Stimulated activated naive CD8-positive, alpha-beta T cell treated with anti-CD3 and anti-CD28 coated beads, Interleukin-15, Interleukin-2, amounts not matched to agents 100 ng/mL and 50 ng/mL, for 24 hours (primary cell): Measurements from ENCODE around the gene OPRM1.
"Not testable (repeated sequence)": the region's sequence is repeated elsewhere in the genome, so short reads cannot be mapped to it uniquely, and the experiment has no call there.

Source experiments
- H3K27ac Mint-ChIP-seq: one replicate; pipeline ENCODE4 v1.8.0; 2021; ENCODE audit warnings: mild to moderate bottlenecking, mixed read lengths
- H3K27me3 Mint-ChIP-seq: one replicate; pipeline ENCODE4 v1.8.0; 2021; ENCODE audit warnings: mixed read lengths
- H3K36me3 Mint-ChIP-seq: one replicate; pipeline ENCODE4 v1.8.0; 2021; ENCODE audit warnings: low read depth, mixed read lengths
- H3K4me1 Mint-ChIP-seq: one replicate; pipeline ENCODE4 v1.8.0; 2021; ENCODE audit warnings: low read depth, mixed read lengths
- H3K4me3 Mint-ChIP-seq: one replicate; pipeline ENCODE4 v1.8.0; 2021; ENCODE audit warnings: mild to moderate bottlenecking, mixed read lengths
- H3K9me3 Mint-ChIP-seq: one replicate; pipeline ENCODE4 v1.8.0; 2021; ENCODE audit warnings: mixed read lengths

OPRM1 gene

GRCh38 chr6:154058963-154059680, 20.1 kb downstream of the OPRM1 start:
- no peak overlapping the region for H3K4me3 Mint-ChIP-seq
- H3K27me3 Mint-ChIP-seq, result peaks cover 3% of the 10 kb centered on the region
- H3K9me3 Mint-ChIP-seq, result peaks cover 6% of the 10 kb centered on the region
- no peak overlapping the region for H3K27ac Mint-ChIP-seq
- H3K4me1 Mint-ChIP-seq, result no peaks in the 10 kb centered on the region
- no peaks in the 10 kb centered on the region for H3K36me3 Mint-ChIP-seq

DNA sequence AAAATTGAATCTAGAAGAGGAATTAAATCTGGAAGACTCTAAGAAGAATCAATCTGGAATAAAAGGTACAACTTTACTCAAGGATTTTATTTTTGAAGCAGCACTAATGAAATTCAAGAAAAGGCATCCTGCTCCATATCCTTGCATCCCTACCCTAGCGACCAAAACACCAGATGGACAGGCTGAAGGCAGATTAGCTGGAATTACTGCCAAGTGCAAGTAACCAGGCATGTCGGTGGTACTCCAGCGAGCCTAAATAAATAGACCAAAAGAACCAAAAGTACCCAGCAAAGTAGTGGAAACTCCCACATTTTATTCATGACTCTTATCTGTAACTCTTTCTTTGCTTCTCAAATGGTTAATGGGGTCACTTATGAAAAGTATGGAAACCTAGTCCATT, 21.0 kb downstream of the OPRM1 start:
- Mint-ChIP-seq H3K4me1 (no peaks in the 10 kb centered on the region), H3K27ac (no peak overlapping the region), H3K27me3 (no peaks in the 10 kb centered on the region), H3K4me3 (no peak overlapping the region), H3K36me3 (no peaks in the 10 kb centered on the region), H3K9me3 (peaks cover 6% of the 10 kb centered on the region)

GRCh38 chr6:154070041-154070440, 31.0 kb downstream of the OPRM1 start:
- H3K4me3 Mint-ChIP-seq, result no peak overlapping the region
- H3K36me3 Mint-ChIP-seq, result no peaks in the 10 kb centered on the region
- H3K9me3 Mint-ChIP-seq, result no peaks in the 10 kb centered on the region
- no peaks in the 10 kb centered on the region for H3K4me1 Mint-ChIP-seq
- no peak overlapping the region for H3K27ac Mint-ChIP-seq
- H3K27me3 Mint-ChIP-seq, result peaks cover 9% of the 10 kb centered on the region

DNA sequence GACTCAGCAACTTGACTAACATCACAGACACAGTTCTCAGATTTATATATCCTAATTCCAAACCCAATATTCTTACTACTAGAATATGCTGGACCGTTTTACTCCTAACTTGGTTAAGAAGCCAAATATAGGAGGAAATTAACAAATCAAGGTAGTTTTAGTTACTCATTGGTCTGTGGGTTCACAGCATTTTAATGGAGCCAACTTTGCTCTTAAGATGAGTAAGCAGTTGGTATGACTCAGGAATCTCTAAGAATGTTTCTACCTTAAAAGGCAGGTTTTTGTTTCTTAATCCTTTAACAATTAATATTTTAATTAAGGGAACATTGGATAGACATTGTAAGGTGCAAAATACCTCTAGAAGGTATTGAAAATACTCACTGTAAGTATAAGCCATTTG, 31.6 kb downstream of the OPRM1 start:
- H3K4me1 Mint-ChIP-seq, result no peaks in the 10 kb centered on the region
- H3K9me3 Mint-ChIP-seq, result no peaks in the 10 kb centered on the region
- H3K27me3 Mint-ChIP-seq, result peaks cover 10% of the 10 kb centered on the region
- no peak overlapping the region for H3K4me3 Mint-ChIP-seq
- H3K36me3 Mint-ChIP-seq, result no peaks in the 10 kb centered on the region
- no peak overlapping the region for H3K27ac Mint-ChIP-seq

- H3K9me3 Mint-ChIP-seq, result no peaks in the 10 kb centered on the region
- H3K4me1 Mint-ChIP-seq, result no peaks in the 10 kb centered on the region
- peaks cover 10% of the 10 kb centered on the region for H3K27me3 Mint-ChIP-seq
- no peaks in the 10 kb centered on the region for H3K36me3 Mint-ChIP-seq
- no peak overlapping the region for H3K4me3 Mint-ChIP-seq
- H3K27ac Mint-ChIP-seq, result no peak overlapping the region
Observed at GRCh38 chr6:154071236-154071635, 32.2 kb downstream of the OPRM1 start.

DNA sequence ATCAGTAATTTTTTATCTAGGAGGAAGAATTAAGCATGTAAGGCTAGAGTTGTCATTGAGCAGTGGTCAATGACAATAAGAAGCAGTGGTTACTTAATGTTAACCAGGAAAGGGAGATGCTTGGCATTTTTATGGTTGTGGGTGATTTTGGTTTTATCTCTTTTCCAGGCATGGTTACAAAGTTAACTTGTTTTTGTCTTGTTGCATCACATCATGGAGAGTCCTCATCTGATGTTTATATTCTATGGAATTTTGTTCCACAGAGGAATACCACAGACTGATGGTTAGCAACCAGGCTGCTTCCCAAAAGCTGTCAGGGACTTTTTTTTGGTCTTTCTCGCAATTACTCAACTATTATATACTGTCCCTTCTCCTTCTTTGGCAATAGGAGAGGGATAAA, 32.7 kb downstream of the OPRM1 start:
- no peaks in the 10 kb centered on the region for H3K4me1 Mint-ChIP-seq
- no peaks in the 10 kb centered on the region for H3K36me3 Mint-ChIP-seq
- H3K4me3 Mint-ChIP-seq, result no peak overlapping the region
- no peak overlapping the region for H3K27ac Mint-ChIP-seq
- H3K9me3 Mint-ChIP-seq, result no peaks in the 10 kb centered on the region
- peaks cover 13% of the 10 kb centered on the region for H3K27me3 Mint-ChIP-seq

DNA sequence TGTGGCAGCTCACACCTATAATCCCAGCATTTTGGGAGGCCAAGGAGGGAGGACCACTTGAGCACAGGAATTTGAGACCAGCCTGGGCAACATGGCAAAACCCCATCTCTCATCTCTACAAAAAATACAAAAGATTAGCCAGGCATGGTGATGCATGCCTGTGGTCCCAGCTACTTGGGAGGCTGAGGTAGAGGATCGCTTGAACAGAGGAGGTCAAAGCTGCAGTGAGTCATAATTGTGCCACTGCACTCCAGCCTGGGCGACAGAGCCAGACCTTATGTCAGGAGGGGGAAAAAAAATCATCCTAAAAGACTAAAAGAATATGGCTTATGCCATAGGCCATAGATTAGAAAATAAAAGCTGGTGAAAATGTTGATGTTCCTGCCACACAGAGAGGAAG, 39.6 kb downstream of the OPRM1 start:
- H3K27me3 Mint-ChIP-seq, result peaks cover 12% of the 10 kb centered on the region
- not testable (repeated sequence) for H3K9me3 Mint-ChIP-seq

DNA sequence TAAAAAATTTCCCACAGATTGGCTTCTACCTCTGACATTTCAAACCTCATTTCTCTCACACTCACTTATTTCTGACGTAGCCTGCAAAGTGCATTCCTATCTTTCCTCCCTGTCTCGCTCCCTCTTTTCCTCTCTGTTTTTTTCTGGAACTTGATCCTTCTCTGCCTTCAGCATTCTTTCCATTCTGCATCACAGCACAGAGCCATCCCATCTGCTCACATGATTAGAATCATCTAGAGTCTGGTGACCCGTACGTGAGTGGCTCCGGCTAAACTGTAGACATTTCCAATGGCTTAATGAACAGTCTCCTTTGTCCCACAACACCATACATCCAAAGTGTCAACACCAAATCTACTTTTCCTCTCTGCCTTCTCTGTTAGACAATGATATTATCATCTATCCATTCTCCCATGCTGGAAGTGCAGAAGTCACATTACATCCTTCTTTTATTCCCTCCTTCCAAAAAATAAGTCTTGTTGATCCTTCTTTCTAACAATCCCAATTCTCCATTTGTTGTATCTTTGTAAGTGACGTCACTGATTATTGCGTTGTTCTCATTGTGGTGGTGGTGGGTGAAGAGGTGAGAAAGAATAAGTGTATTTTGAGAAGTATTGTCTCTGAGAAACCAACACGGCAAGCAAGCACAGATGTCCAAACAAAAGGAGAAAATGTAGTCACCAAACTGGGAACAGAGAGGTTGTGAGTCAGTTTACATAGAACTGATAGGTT, 41.6 kb downstream of the OPRM1 start:
- Mint-ChIP-seq H3K9me3 (no peaks in the 10 kb centered on the region), H3K27ac (no peak overlapping the region), H3K4me1 (no peaks in the 10 kb centered on the region), H3K4me3 (no peak overlapping the region), H3K27me3 (peaks cover 9% of the 10 kb centered on the region), H3K36me3 (no peaks in the 10 kb centered on the region)

More for the DNA sequence above, 39.6 kb downstream of the OPRM1 start:
- H3K27ac Mint-ChIP-seq, H3K36me3 Mint-ChIP-seq, H3K4me1 Mint-ChIP-seq, H3K4me3 Mint-ChIP-seq: not testable (repeated sequence)

GRCh38 chr6:154086510-154086909, 47.5 kb downstream of the OPRM1 start:
- H3K36me3 Mint-ChIP-seq, result no peaks in the 10 kb centered on the region
- H3K9me3 Mint-ChIP-seq, result no peaks in the 10 kb centered on the region
- no peak overlapping the region for H3K27ac Mint-ChIP-seq
- no peak overlapping the region for H3K4me3 Mint-ChIP-seq
- no peaks in the 10 kb centered on the region for H3K4me1 Mint-ChIP-seq
- no peaks in the 10 kb centered on the region for H3K27me3 Mint-ChIP-seq

GRCh38 chr6:154092326-154092962, 53.4 kb downstream of the OPRM1 start:
- H3K36me3 Mint-ChIP-seq, result no peaks in the 10 kb centered on the region
- H3K27ac Mint-ChIP-seq, result no peak overlapping the region
- no peaks in the 10 kb centered on the region for H3K4me1 Mint-ChIP-seq
- peaks cover 6% of the 10 kb centered on the region for H3K27me3 Mint-ChIP-seq
- no peak overlapping the region for H3K4me3 Mint-ChIP-seq
- H3K9me3 Mint-ChIP-seq, result no peaks in the 10 kb centered on the region

DNA sequence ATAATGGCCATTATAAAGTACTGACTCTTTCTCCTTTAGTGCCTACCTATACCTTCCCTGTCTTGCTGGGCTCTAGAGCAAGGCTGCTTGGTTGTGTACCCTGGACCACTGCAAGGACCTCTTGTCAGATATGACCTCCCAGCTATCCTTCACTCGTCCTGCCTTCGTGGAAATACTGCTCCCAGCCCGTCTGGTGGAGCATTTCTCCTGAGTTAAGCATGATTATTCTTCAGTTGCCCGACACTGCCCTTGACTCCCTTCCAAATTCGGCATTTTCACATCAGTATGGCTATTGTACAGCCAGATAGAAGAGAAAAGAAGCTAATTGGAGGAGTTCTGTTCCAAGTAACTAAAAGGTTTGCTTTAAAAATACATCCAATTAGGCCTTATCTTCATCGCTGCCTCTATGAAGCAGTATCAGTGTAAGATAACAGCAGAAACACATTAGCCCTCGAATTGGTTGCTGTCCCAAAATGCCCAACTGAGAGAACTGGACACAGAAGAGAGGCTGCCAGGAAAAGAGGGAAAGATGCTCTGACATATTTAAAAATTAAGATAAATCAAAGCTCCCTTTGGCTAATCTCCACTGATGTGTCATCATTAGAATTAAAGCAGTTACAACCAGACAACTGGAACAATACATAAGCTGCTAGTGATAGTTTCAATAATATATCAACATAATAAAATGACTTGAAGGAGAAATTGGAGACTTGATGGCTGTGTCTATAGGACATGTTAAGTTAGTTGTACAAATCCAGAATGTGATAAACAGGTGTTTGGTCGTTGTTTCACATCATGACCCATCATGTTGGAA, 54.4 kb downstream of the OPRM1 start:
- Mint-ChIP-seq H3K4me1 (no peaks in the 10 kb centered on the region), H3K27me3 (peaks cover 6% of the 10 kb centered on the region), H3K9me3 (no peaks in the 10 kb centered on the region), H3K36me3 (no peaks in the 10 kb centered on the region), H3K27ac (no peak overlapping the region), H3K4me3 (no peak overlapping the region)

GRCh38 chr6:154095571-154095970, 56.5 kb downstream of the OPRM1 start:
- Mint-ChIP-seq H3K27me3 (peaks cover 6% of the 10 kb centered on the region), H3K4me1 (no peaks in the 10 kb centered on the region), H3K27ac (no peak overlapping the region), H3K4me3 (no peak overlapping the region), H3K9me3 (no peaks in the 10 kb centered on the region), H3K36me3 (no peaks in the 10 kb centered on the region)

- Mint-ChIP-seq H3K36me3 (no peaks in the 10 kb centered on the region), H3K27ac (no peak overlapping the region), H3K4me3 (no peak overlapping the region), H3K4me1 (no peaks in the 10 kb centered on the region), H3K27me3 (peaks cover 8% of the 10 kb centered on the region), H3K9me3 (no peaks in the 10 kb centered on the region)
Observed at GRCh38 chr6:154096316-154096715, 57.3 kb downstream of the OPRM1 start.

DNA sequence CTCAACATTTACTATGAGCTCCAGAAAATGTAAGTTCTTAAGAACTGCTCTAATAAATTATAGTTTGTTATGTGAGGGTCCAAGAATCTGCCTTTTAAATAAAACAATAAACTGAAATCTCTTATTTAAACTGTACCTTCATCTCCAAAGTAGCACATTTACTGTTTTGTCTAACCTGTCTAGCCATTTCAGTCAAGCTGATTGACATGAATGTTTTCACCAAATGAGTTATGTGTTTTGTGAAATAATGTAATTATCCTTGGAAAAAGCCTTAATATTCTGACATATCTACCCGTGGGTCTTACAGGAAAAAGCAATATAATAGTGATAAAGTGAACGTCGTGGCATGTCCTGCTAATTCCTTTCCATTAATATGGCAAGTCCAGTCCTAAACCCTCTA, 57.8 kb downstream of the OPRM1 start:
- H3K4me3 Mint-ChIP-seq, result no peak overlapping the region
- H3K4me1 Mint-ChIP-seq, result no peaks in the 10 kb centered on the region
- H3K9me3 Mint-ChIP-seq, result no peaks in the 10 kb centered on the region
- peaks cover 10% of the 10 kb centered on the region for H3K27me3 Mint-ChIP-seq
- no peak overlapping the region for H3K27ac Mint-ChIP-seq
- H3K36me3 Mint-ChIP-seq, result no peaks in the 10 kb centered on the region

DNA sequence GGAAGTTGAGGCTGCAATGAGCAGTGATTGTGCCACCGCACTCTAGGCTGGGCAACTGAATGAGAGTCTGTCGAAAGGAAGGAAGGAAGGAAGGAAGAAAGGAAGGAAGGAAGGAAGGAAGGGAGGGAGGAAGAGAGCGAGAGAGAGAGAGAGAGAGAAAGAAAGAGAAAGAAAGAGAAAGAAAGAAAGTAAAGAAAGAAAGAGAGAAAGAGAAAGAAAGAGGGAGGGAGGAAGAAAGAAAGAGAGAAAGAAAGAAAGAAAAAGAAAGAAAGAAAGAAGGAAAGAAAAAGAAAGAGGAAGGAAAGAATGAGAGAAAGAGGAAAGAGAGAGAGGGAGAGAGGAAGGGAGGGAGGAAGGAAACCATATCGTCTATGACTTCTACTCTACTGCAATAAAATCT, 60.2 kb downstream of the OPRM1 start:
- no peaks in the 10 kb centered on the region for H3K36me3 Mint-ChIP-seq
- H3K9me3 Mint-ChIP-seq, result no peaks in the 10 kb centered on the region
- H3K27me3 Mint-ChIP-seq, result peaks cover 14% of the 10 kb centered on the region
- H3K4me3 Mint-ChIP-seq, result no peak overlapping the region
- no peaks in the 10 kb centered on the region for H3K4me1 Mint-ChIP-seq
- no peak overlapping the region for H3K27ac Mint-ChIP-seq
